GM19372 (cell line): ENCODE measurements around the gene MDGA2.
"Not testable (repeated sequence)": the region's sequence is repeated elsewhere in the genome, so short reads cannot be mapped to it uniquely, and the experiment has no call there.

Experiments
- ATAC-seq: cut with Tn5 transposase; IDR thresholded peaks from one replicate; pipeline ENCODE4 v1.9.1; 2021; ENCODE audit warnings: mild to moderate bottlenecking, low read depth, moderate library complexity; ENCODE audit not compliant: unreplicated experiment

MDGA2 gene

GRCh38 chr14:47626151-47627035, 49.0 kb downstream of the MDGA2 start:
- no peak for ATAC-seq

GRCh38 chr14:47624126-47624525, 51.3 kb downstream of the MDGA2 start:
- not testable (repeated sequence) for ATAC-seq

DNA sequence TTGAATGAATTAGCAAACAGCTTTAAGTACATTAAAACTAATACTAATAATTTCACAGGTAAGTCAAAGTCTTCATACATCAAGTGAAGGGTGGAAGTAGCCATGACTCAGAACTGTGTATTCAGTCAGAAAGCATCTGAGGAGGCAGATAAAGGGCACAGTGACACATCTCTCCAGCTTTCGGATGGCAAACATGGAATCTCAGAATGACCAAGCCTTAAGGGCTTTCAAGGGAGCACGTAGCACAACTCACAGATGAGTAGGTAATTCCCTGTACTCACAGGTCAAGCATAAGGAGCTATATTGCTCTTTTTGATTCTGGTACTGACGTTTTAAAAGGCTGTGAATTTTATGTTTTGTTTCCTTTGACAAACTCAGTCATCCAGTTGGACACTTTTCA, 56.0 kb downstream of the MDGA2 start:
- ATAC-seq = no peak

DNA sequence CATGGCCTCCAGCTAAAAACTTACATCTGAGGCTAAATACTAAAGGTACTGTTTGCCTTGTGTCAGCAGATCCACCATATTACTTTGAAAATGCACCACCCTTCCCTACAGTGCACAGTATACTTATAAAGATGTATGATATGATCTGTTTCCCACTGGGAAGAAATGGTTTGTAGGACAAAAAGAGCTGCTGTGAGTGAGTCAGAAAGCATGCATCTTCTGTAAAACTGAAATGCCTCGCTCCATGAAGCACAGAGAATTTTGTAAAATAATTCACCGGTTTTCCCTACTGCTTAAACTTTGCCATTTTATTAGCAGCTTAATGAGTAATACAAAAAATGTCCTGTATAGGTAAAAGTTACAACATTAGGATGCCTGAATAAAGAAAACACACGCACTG, 68.8 kb downstream of the MDGA2 start:
- no peak for ATAC-seq

GRCh38 chr14:47596860-47597259, 78.5 kb downstream of the MDGA2 start:
- no peak for ATAC-seq

DNA sequence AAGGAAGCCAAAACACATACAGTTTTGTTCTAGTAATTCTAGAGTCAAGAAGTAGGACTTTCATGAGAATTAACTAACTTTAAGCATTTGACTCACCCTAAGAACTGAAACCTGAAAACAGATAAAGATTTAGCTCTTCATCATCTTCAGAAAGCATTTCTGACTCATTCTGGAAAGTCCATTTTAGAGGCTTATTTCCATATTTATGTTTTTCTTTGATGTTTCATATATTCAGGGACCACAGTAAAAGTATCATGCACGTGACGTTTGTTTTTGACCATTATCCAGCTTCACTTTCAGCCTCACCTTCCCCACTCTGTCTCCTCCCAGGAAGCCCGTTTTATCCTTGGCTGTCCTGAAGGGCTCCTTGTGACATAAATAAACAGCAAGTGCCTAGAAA, 79.2 kb downstream of the MDGA2 start:
- ATAC-seq = no peak

GRCh38 chr14:47595552-47595951, 79.9 kb downstream of the MDGA2 start:
- ATAC-seq = no peak

DNA sequence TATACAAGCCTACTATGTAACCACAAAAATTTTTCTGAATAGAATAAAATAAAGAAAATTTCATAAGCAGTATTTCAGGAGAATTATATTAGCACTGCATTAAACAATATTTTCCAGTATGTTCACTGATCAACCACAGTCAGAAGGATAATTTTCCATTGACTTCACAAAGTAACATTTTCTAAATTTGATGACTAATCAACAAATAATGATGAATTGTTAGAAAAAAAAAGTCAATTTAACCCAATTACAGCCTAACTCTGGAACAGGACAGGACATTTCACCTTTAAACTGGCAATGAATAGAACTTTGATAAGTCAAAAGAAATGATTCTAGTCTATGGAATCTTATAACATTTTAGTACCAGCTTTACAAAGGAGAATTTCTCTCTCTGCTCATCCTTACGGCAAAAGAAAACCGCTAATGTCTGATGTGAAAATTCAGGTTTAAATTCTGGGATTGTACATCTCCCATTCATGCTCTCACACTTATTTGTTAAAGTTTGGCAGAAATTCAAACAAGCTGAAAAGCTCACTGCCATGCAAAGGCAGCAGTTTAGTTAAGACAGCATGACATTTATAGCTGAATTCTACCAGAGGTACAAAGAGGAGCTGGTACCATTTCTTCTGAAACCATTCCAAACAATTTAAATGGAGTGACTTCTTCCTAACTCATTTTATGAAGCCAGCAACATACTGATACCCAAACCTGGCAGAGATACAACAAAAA, 84.5 kb downstream of the MDGA2 start:
- no peak for ATAC-seq

DNA sequence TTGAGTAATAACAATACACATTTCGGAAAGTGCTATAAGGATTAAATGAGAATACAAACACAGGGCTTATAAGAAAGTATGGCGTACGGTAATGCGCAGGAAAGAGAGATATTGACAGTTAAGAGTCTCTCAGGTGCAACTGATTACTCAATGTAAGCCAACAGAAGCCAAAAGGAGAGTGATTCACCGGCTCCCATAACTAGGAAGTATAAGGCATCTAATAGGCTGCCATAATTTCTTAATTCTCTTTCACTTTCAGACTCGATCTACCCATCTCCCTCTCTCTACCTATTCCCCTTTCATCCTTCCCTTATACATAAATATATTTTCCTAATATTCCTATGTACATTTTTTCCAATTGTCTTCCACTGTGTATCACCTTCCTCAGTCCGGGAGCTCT, 90.0 kb downstream of the MDGA2 start:
- ATAC-seq = no peak

- ATAC-seq = no peak
Observed at GRCh38 chr14:47567273-47567672, 108.1 kb downstream of the MDGA2 start.

DNA sequence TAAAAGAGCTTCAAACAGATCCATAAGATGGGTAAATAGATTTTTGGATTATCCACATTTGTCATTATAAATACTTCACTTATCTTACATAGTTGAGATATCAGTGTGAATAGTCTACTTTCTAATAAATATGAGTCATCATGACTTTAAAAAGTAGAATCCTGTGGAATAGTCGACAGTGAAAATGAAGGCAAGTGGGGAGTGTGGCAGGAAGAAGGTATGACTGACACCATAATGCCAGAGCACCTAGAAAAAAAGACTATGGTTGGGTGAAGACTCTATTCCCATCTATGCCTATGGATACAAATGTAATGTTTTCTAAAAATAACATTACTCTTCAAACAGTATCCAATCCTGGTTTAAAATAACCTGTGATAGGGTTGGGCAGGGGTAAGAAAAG, 117.5 kb downstream of the MDGA2 start:
- no peak for ATAC-seq

DNA sequence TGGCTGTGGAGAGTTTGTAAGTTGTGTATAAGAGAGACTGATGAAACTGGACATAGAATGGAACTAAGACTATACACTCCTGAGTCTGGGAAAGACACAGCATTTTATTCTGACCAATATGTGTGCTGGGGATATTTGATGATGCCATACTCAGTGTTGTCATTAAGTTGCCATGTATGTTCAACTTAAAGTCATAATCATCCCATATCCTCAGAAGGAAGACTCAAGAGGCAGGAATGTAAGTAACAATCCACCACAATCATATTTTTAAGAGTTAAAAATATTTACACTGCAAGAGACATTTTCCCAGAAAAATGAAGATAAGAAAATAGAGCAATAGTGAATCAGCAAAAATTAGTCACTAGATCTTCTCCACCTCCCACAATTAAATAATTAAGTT, 120.1 kb downstream of the MDGA2 start:
- no peak for ATAC-seq

GRCh38 chr14:47549886-47550285, 125.5 kb downstream of the MDGA2 start:
- ATAC-seq = no peak

GRCh38 chr14:47543459-47543858, 131.9 kb downstream of the MDGA2 start:
- no peak for ATAC-seq

DNA sequence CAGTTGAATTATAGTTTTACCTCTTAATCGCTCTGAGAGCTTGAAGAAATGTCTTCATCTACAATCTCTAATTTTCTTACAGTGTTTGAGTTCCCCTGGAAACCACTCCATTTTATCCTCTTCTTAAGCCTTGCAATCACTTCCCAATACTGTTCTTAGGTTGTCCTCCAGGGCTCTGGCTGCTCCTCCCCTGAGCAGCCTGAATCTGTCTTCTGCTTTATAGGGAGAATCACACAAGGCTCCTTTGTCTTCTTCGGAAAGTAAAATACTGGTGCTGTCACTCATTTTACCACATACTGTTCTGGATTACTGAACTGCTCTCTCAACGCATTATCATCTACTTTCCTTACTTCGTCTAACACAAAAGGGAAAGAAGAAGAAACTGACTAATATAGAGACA, 133.7 kb downstream of the MDGA2 start:
- no peak for ATAC-seq

DNA sequence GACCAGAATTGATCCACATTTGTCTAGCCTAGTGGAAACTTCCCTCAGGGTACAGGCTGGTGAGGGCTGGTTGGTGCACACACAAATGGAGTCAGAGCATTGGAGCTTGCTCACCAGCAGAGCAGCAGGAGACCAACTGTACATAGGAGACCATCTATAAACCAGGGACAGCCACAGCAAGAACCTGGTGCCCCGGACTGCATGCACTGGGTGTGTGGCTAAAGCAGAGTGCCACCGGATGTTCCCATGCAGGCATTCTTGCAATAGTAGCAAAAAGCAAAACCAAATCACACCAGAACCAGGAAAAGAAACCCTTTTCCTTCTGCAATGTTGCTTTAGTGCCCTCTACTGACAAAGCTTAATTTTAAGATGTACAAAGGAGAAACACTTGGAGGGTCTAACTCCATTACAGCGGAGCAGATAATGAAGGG, 136.4 kb downstream of the MDGA2 start:
- no peak for ATAC-seq

DNA sequence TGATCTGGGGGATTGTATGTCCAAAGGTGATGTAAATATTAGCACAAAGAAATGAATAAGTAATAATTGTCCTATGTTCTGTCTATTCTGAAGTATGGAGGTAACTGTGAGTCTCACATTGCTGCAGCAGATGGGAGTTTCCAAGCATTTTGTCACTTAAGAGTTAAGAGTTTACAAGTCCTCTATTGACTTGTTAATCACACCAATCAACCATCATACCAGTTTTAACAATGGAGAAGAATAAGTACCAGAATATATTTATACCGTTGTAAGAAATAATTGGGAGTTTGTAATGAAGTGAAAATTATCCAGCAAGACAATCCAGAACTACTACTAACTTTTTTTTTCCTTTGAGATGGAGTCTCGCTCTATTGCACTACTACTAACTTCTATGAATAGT, 139.1 kb downstream of the MDGA2 start:
- no peak for ATAC-seq

- no peak for ATAC-seq
Observed at GRCh38 chr14:47526591-47527244, 148.7 kb downstream of the MDGA2 start.

- no peak for ATAC-seq
Observed at GRCh38 chr14:47524524-47524923, 150.9 kb downstream of the MDGA2 start.

DNA sequence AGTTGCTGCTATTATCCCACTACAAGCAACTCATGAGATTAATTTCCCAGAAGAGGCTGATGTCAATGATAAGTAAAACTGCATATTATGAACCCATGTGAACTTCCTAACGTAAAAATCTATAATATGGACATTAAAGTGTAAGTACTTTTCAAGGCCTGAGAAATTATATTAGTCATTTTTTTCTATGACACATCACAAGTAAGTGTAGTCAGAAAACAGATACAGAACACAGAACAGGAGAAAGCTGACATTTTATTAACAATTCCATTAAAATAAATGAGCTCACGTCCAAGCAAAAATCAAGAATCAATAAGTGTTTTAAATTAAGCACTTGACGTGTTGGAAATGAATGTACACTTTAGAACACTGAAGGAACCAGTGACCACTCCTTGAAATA, 155.0 kb downstream of the MDGA2 start:
- no peak for ATAC-seq

DNA sequence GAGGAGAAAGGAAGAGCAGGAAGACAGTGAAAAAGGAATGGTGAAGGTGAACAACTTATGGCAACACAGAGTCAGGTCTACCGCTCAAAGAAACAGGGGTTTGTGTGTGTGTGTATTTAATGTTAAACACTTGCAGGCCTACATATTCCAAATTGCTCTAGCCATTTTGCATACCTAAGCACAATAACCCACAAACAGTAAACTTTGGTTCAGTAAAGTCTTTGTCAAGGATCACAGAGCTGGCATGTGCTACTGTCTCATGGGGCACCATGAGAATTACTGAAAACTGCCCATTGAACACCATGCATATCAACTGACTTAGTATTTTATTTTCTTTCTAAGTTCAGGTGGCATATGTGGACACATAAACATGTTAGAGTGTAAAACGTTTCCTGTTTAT, 163.6 kb downstream of the MDGA2 start:
- ATAC-seq = no peak
